ENCODE measurements around the gene LY6G5B.

DNA sequence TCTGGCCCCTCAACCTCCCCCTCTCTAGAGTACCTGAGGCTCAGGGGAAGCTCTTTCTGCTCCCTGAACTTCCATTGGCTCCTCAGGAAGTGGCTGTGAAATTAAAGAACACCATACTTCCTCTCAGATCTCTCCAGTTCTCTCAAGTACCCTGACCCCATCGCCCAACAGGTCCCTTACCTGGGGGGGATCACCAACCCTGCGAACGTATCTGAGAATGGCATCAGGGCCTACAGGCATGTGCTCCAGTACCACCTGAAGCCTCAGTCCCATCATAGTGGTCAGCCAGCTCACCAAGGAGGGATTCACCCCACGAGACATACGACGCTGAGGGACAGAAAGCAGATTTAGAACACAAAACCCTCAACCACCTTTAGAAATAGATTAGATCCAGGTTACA lies 29.2 kb upstream of the LY6G5B start:
- no peak for TF ChIP-seq ZFX (IDR thresholded peaks at IDR 0.05)
- TF ChIP-seq, protein P1, sequence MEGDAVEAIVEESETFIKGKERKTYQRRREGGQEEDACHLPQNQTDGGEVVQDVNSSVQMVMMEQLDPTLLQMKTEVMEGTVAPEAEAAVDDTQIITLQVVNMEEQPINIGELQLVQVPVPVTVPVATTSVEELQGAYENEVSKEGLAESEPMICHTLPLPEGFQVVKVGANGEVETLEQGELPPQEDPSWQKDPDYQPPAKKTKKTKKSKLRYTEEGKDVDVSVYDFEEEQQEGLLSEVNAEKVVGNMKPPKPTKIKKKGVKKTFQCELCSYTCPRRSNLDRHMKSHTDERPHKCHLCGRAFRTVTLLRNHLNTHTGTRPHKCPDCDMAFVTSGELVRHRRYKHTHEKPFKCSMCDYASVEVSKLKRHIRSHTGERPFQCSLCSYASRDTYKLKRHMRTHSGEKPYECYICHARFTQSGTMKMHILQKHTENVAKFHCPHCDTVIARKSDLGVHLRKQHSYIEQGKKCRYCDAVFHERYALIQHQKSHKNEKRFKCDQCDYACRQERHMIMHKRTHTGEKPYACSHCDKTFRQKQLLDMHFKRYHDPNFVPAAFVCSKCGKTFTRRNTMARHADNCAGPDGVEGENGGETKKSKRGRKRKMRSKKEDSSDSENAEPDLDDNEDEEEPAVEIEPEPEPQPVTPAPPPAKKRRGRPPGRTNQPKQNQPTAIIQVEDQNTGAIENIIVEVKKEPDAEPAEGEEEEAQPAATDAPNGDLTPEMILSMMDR (conservative IDR thresholded peaks at IDR 0.05), result no peak
